Suppressor macrophage (primary cell): ENCODE data around the gene SIAH3.
"Not testable (repeated sequence)": the region's sequence is repeated elsewhere in the genome, so short reads cannot be mapped to it uniquely, and the experiment has no call there.

ENCODE experiments used
- DNase-seq, 4 experiments: peaks; one replicate each; pipeline ENCODE4 v3.0.0-alpha.2; 2020 to 2022
- total RNA-seq, 17 experiments: gene quantifications; one replicate each; lab custom pipeline; 2026; ENCODE audit warnings: mixed read lengths in 6 of 17, inconsistent platforms in 3 of 17; lab: John Stamatoyannopoulos, UW

The SIAH3 gene
- total RNA-seq = 0 to 2.2 (median 0) reads per million in 17 experiments

DNA sequence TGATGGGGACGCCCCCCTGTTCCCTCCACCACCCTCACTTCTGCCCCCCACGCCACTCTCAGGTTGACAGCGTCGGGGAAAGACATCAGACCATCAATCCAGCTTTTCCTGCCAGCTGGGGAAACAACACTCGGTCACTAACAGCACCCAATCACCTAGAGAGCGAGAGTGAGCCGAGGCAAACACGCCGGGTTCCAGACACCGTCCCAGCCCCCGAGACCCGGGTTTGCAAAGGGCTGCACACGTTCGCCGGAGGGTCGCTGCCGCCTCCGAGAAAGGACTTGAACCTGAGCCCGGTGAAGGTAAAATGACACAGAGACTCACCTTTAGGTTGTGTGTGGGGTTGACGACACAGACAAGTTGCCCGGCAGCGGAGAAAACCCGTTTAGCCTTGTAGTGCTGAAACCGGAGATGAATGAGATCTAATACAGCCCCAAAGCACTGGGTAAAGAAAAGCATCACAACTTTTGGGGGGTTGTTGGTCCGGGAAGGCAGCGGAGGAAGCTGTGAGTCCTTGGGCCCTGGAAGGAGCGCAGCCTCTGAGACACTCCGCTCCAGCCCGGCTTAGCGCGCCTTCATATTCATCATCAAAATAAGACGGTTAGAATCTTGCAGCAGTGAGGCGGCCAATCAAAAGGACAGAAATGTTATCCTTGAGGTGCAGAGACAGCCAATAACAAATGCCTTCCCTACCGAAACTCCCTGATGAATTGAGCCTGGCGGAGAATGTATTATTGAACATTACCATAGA lies at the start of gene SIAH3:
Gene SIAH3 (minus strand): TSS at position 583 of the 751 bp plus-strand sequence. CDS start 124 bp downstream, at position 459.
- peak in 1 of 4 experiments; percentile 16 for DNase-seq

DNA sequence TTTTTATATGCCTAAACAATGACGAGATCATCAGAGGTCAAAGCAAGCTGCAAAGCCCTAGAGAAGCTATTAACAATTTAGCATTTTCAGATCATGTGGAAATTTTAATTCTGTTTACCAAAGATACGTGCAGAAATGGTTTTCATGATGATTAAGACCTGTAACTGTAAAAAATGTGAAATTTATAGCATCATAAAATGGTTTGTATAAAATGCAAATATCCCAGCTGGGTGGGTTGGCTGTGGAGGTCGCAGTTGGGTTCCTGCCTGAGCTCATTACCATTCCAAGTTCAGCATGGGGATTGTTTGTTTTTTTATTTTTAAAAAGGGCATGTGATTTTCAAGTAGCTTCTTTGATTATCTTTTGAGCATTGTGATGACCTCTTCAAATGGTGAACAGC lies 47.9 kb upstream of the SIAH3 start:
- DNase-seq = no peak

DNA sequence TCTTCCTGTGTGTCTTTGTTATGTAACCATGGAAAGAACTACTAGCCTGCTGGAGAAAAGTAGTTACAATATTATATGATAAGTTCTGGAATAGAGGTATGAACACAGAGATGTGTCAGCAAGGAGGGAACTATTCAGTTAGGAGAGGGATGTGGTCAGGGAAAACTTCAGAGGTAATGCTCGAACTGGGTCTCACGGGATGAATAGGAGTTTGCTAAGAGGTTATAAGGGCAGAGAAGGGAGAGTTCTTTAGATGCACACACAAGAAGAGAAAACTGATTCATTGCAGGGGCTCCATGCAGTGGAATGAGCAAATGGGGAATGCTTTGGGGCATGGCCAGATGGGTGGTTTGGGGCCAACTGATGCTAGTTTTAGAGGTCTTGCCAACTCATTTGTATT lies 46.0 kb upstream of the SIAH3 start:
- no peak for DNase-seq

GRCh38 chr13:45896285-45896684 lies 44.7 kb upstream of the SIAH3 start:
- no peak for DNase-seq

DNA sequence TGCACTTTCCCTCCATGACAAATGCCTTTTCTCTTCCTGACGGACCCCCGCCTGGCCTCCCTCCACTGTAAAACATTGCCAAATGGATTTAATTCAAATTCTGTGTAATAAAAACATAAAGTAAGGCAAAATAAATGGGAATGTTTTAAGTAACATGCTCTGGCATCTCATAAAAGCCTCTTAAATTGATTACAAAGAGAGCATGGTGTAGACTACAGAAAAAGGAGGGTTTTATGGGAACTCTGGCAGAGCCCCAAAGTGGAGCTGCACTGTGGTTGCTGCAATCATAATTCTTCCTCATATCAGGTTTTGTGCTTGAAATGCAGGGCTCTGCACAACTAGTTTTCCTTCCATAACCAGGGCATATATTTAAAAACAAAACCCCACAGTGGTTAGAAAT lies 44.3 kb upstream of the SIAH3 start:
- DNase-seq = peak in 1 of 4 experiments; percentile 7

DNA sequence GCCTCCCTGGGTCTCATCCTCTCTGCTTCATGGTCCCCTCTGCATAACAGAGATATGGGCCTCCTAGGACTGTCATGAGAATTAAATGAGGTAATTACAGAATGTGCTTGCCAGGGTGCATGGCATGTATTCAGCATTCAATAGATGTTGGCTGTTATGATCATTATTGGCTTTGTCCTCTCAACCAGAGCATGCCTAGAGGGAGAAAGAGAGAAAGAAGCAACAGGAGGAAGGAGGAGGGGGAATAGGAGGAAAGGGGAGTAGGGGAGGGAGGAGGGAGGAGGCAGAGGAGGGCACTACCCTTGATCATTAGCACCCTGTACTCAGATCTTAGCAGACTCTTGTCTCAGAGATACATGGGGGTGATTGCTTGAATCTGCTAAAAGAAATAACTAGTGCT lies 41.0 kb upstream of the SIAH3 start:
- DNase-seq = no peak

DNA sequence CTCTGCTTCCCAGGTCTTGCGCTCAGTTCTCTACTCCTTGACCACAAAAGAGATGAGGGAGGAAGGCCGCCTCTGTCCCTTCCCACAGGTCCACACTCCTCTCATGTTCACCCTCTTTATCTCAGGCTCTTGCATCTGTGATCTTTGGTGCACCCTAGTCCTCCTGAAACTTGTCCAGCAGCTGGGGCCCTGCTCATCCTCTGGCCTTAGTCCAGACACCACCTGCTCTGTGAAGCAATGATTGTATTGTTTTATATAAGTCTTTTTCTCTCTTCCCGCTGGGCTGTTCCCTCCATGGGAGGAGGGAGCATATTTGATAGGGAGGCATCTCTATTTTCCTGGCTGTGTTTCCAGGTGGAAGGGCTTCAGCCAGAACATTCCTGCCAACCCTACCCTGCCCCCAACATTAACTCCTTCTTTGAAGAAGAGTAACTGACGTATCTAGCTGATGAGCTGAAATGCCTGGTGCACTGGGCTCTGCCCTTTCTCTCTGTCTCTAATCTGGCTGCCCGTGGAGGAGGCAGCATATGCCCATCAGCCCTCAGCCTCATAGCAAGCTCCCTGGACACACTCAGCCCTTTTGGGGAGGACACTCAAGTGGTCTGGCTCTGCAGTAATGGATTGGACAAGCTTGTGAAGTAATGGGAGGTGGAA lies 38.2 kb upstream of the SIAH3 start:
- no peak for DNase-seq

DNA sequence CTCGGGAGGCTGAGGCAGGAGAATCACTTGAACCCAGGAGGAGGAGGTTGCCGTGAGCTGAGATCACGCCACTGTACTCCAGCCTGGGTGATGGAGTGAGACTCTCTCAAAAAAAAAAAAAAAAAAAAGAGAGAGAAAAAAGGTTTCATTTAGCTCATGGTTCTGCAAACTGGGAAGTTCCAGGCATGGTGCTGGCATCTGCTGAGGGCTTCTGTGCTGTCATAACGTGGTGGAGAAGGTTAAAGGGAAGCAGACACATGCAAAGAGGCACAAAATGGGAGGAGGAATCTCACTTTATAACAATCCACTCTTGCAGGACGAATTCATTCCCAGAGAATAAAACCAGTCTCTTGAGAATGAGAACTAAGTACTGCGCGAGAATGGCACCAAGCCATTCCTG lies 34.9 kb upstream of the SIAH3 start:
- peak; percentile 10 to 40 (median 20) for DNase-seq

GRCh38 chr13:45885194-45885593 lies 33.6 kb upstream of the SIAH3 start:
- no peak for DNase-seq

DNA sequence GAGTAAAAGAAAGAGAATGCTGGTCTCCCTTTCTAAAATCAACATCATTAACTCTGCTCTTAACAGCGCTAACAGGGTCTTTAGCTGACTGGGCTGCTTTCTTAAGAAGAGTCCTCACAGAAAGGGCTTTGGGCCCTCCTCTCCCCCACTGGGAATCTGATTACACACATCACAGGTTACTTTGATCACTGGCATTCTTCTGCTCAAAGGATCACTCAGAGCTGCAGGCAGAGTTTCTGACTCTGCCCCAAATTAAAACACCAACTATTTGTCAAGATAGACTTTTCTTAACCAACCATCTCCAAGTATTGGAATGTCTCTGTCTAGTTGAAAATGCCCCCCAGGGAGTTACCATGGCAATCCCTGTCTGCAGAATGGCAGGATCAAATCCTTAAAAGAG lies 31.1 kb upstream of the SIAH3 start:
- DNase-seq = no peak

- DNase-seq = no peak
These were observed 29.8 kb upstream of the SIAH3 start for GRCh38 chr13:45881353-45881752.

- DNase-seq = no peak
These were observed 28.7 kb upstream of the SIAH3 start for GRCh38 chr13:45880242-45880641.

GRCh38 chr13:45879666-45880065 lies 28.1 kb upstream of the SIAH3 start:
- DNase-seq = peak in 2 of 4 experiments; percentile 7 to 8

DNA sequence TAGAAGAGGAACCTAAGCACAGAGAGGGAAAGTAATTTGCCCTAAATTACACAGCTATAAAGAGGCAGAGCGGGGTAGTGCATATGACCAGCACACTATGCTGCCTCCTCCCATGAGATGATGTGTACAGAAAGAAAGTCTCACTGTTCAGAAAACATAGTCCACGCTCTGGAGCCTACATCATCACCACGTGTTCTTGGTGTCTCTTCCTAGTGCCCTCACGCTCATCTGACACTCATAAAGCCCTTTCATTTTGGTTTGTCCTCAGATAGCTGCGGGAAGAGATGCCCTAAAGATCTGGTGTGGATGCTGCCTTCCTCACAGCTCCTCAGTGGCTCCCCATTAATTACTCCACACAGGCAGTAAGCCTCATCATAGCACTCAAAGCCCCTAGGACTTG lies 27.4 kb upstream of the SIAH3 start:
- no peak for DNase-seq

GRCh38 chr13:45876781-45877180 lies 25.2 kb upstream of the SIAH3 start:
- no peak for DNase-seq

DNA sequence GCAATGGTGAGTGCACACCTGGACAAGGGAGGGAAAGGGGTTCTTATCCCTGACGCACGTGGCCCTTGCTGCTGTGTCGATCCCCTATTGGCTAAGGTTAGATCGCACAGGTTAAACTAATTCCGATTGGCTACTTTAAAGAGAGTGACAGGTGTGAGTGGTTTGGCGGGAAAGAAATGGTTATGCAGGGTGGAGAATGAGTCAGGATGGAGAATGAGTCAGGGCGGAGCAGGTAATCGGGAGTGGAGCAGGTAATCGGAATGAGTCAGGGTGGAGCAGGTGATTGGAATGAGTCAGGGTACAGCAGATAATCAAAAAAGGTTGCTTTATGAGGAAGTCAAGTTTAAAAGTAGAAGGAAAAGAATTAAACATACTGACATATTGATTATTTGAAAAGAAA lies 24.4 kb upstream of the SIAH3 start:
- DNase-seq = no peak

GRCh38 chr13:45873491-45874325 lies 22.2 kb upstream of the SIAH3 start:
- DNase-seq = no peak

- no peak for DNase-seq
These were observed 21.0 kb upstream of the SIAH3 start for GRCh38 chr13:45872566-45872965.

- not testable (repeated sequence) for DNase-seq
These were observed 19.6 kb upstream of the SIAH3 start for GRCh38 chr13:45871201-45871600.

DNA sequence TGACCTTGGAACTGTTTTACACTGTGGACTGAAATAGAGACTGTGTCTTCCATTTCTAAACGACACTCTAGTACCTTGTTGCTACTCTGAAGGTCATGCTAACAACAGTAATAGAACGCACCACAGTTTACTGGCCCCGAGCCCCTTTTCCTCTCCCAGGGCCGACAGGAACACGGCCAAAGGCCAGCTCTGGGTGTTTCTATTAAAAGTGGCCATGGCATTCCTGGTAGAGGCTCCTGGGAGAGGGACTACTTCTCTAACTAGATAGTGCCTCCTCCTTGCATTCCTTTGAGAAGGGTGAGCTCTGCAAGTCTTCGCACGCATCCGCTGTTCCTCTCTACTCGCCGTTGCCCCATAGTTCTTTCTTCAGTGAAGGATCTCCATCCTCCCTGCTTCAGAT lies 18.7 kb upstream of the SIAH3 start:
- DNase-seq = no peak

- DNase-seq = no peak
These were observed 13.9 kb upstream of the SIAH3 start for GRCh38 chr13:45865414-45865813.

- no peak for DNase-seq
These were observed 12.4 kb upstream of the SIAH3 start for GRCh38 chr13:45863709-45864590.
